NCI-H1048 (cell line): ENCODE data around the gene LRRTM4.

Experiments used
- DNase-seq: peaks from one replicate; lab custom pipeline; 2025; lab: John Stamatoyannopoulos, UW

Gene LRRTM4

DNA sequence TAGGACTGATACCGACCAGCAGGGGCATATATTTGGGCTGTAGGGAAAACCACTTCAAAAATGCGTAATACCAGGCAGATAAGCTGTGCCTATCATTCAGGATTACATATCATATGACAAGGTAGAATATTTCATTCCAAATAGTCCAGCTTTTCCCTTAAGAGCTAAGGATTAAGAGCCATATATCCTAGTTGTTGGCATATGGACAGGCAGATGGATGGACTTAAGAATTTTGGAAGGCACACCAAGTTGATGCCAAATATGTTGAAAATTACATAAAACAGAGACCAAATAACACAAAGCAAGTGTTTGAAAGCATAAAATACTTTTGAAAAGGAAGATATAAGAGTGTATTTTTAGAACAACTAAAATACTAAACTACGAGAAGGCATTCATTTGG, 52.1 kb downstream of the LRRTM4 start:
- no peak for DNase-seq

DNA sequence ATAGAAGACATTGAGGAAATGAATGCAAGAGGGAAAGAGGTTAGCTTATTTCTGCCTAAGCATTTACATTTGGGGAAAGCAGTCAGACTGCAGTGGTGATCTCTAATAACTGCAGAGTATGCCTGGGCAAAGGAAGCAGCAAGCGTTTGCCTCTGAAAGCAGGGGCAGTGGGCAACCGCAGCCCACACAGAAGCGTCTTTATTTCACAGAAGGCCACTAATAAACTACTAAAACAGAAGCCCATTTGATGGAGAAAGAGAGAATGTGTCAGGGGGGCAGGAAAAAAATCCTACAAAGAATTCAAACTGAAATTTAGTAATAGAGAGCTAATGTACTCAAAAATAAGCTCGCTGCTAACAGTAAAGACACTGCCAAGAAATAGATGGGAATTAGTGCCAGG, 53.1 kb downstream of the LRRTM4 start:
- no peak for DNase-seq

DNA sequence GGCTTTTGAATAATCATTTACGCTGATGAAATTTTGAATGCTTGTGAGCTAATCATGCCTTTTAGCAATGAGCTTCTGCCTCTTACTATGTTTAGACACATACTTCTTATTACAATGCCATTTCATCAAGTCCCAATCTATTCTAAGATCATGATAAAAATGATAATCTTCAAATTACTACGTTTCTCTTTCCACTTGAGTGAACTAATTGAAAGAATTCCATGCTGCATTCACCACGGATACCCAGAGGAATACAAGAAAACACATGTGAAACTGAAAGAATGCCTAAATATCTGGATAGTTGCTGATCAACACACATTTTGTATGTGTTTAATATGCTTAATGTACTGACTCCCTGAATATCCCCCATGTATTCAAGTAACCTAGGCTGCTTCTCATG, 62.3 kb downstream of the LRRTM4 start:
- DNase-seq: no peak

DNA sequence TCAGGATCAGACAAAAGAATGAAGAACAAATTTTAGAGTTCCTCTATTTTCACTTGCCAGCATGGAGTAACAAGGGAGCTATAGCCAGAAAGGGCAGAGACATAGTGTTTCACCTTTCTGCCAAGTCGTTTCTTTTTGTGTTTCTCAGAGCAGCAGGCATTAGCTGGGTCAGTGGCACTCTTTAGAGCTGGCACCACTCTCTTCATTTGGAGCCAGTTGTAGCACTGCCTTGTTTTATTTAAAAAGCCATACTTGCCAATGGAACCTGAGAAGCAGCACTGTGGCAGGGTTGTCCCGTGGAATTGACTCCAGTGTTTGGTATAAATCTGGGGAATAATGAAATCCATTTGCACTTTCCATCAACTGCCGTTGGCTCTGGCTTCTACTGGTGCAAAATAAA, 64.0 kb downstream of the LRRTM4 start:
- no peak for DNase-seq

DNA sequence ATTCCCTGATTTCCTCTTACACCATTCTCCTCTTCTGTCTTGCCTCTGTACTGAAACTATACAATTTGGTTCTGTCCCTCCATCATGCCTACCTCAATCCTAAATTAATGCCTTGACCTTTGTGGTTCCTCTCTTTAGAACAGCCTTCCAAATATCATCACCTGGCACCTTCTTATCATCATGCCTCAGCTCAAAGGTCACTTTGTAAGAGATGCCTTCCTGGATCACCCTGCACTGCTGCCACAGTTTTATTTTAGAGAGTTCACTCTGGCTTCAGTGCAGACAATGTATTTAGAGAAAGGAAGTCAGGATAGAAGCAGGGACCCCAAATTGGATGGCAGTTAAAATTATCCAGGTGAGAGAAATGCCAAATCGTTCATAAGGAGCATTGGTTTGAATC, 64.5 kb downstream of the LRRTM4 start:
- no peak for DNase-seq

DNA sequence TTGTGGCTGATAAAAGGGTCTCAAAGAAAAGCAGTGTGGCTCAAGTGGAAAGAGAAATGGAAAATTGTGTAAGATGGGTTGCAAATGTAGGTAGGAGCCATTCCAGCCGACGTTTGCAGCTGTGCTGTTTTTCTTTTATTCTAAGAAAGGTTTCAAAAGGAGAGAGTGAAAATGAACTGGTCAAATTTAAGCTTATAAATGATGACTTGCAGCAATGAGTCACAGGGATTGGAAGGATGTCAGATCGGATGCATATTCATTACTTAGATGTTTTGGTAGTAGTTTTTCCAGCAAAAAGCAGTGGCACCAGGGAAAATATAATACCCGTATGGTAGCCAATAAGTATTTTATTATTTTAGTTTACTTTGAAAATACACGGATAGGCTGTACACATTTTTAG, 79.1 kb downstream of the LRRTM4 start:
- no peak for DNase-seq

DNA sequence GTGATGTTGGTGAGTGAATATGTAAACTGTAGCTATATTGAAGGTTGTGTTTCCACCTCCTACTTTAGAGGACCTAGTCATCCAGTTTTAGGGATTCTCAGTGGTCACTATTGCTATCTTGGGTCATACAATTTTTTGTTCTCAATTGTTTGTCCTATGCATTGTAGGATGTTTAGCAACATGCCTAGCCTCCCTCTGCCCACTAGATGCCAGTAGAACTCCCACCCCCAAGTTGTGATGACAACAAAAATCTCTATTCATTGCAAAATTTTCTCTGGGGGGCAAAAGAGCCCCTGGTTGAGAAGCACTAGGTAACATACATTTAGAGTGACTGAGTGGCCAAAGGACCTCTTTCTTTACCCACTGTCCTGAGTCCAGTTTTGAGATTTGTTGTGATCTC, 87.3 kb downstream of the LRRTM4 start:
- DNase-seq: no peak

DNA sequence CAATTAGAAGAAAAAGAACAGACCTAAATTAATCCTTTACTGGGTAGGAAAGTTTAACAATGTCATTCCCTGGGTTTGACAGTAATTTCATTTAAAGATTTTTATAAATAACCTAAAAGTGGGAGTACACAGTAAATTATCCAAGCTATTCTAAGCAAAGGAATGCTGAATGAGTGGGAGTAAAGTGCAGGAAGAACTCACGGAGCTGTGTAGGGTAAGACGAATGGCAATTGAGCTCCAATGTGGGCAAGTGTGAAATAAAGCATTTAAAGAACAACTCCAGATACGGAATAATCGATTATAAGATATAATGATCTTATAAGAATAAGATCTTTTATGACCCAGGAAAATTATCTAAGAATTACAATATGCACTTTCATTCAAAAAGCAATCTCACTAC, 93.2 kb downstream of the LRRTM4 start:
- no peak for DNase-seq

DNA sequence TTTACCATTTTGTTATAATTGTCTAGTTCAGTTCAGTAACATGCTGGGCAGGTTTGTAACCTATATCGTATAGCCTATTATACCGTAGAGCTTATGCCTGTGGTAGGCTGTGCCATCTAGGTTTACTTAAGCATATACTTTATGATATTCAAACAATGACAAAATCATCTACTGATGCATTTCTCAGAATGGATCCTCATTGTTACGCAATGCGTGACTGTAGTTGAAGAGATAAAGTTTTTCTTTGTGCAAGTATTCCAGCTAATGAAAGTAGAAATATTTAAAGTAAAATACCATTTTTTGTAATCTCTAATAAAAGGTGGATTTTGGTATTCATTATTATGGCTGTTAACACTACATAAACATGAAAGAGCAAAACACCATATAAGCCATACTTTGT, 100.2 kb downstream of the LRRTM4 start:
- no peak for DNase-seq

DNA sequence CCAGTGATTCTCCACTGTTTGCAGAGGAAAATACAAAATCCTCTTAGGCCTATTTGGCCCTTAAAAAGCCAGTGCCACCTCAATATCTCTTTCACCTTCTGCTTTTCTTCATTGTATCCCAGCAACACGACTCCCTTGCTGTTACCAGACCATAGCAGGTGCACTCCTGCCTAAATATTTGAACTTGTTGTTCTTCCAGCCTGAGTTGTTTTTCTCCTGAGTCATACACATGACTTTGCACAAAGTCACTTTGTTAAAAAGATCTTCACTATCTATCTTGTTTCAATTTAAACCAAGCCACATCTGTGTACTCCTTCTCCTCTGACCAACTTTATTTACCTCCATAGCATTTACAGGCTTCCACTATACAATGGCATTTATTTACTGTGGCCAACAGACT, 103.6 kb downstream of the LRRTM4 start:
- DNase-seq: no peak

DNA sequence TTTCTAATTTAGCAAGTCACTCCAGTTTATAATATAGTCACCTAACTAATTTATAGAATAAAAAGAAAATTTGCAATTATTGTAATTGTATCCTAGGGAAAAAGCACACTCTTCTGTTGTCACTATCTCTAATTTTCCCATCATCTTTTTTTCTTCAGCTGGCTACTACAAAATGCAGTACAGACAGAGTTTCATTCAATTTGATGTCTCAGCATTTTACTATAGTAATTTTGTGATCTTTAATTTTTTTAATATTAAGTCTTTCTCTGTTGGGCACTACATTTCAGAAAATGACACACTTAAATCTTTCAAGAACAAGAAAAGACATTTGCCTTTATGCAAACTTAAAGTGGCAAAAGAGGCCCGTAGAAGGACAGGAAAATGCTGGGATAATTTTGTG, 118.0 kb downstream of the LRRTM4 start:
- no peak for DNase-seq

DNA sequence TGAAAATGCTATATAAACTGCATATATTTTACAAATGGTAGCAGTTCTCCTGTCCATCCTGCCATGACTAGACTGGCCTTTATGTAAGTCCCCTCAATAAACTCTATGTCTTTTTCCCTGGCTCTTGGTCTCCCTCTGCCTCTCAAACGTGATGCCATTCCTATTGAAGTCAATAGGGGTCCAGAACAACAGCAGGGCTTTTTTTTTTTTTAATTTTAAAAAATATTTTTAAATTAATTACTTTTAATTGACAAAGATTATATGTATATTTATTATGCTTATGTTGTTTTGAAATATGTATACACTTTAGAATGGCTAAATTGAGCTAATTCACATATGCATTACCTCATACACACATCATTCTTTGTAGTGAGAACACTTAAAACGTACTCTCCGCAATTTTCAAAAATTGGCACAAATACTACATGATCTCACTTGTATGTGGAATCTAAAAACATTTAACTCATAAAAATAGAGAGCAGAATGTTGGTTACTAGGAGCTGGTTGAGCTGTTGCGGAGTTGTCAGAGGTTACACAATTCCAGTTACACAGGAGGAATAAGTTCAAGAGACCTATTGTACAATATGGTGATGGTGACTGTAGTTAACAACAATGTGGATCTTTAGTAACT, 123.1 kb downstream of the LRRTM4 start:
- no peak for DNase-seq

DNA sequence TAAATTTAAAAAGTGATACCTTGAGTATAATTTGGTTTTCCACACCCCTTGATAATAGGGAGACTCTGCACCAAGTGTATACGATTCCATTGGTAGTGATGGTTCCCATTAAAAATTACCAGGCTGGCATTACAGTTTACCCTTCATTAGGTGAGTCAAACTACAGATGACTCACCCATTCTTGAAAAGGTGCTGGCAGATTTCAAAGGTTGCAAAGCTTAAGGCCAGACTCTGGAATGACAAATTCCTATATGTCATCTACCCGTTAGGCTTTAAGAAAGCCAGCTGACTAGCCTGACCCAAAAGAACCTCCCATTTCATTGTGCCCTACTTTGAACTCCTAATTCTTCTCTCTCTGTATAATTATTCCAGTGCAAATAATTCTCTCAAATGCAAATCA, 124.4 kb downstream of the LRRTM4 start:
- DNase-seq: no peak

DNA sequence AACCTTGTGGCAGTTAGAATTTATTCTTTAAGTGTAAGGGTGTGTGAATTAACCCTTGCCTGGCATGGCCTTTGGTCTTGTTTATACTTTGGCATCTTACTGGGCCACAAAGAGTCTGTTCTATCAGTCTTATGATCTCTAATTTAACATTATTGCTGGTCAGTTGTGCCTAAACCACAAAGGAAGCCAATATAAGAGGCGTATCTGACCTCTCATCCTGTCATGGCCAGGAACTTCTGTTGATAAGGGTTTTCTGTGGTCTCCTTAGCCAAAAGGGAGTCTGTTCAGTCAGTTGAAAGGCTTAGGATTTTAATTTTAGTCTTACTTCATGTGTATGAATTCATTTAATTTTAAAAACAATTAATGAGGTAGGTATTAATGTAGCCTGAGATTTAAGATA, 127.2 kb downstream of the LRRTM4 start:
- no peak for DNase-seq

DNA sequence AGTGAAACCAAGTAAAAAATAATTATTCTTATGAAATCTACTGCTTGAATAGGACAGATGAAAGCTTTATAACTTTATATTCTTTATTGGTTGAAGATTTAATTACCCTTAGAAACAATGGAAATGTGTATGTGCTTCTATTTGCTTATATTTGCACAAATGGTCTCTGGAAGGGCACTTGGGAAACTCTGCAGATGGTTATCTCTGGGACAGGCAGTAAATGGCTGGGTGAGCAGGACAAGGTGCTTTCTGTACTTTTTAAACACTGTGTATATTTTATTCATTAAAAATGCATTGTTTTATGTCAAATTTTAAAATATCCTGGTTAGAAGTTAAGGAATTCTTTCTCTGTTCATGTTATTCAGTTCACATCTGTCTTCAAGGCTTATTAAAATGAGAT, 131.1 kb downstream of the LRRTM4 start:
- DNase-seq: no peak

DNA sequence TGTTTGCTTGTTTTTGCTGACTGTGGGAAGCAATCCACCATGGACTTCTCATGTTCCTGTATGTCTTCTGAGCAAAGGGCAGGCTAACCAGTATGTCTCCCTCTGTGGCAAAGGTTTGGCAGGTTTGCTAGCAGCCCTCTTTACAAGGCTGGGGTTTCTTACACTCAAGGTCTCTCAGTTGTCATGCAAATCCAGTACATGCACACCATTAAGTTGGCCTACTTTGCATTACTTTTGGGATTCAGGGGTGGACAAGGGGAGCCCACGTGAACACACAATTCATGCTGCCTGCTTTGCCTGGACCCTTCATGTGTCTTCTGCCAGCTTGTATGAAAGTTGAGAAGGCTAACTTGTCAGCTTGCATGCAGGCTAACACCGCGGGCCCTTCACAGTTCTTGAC, 134.9 kb downstream of the LRRTM4 start:
- DNase-seq: no peak

DNA sequence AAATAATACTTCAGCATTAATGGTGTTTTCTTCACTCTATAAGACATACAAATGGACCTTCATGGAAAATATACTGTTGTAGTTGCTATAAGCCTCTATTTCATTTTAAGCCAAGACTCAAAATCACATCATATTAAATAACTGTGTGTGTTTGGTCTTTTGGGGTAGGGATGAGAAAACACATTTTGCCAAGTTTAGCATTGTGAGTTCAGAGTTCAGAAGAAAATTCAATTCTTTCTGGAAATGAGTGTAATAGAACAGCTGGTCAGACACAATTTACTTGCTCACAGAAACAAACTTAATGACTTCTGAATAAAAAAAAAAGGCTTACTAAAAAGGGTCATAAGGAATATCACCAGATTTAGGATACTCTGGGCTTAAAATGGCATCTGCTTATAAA, 149.5 kb downstream of the LRRTM4 start:
- no peak for DNase-seq

DNA sequence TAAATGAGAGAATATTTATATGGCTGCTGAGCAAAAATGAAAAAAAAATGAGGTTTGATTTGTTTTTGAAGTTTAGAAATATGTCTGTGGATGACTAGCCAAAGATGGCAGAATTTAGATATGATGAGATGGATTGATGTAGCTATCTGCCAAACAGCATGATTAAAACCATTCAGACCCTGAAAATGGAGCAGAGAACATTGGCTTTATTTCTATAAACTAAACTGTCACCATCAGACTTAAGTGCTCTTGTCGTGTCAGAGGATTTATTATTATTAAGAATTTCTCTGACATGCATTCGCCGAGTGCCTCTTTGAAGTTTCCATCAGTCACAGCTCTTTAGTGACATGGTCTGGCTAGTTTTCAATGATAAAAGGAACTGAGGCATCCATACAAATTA, 151.7 kb downstream of the LRRTM4 start:
- DNase-seq: no peak

DNA sequence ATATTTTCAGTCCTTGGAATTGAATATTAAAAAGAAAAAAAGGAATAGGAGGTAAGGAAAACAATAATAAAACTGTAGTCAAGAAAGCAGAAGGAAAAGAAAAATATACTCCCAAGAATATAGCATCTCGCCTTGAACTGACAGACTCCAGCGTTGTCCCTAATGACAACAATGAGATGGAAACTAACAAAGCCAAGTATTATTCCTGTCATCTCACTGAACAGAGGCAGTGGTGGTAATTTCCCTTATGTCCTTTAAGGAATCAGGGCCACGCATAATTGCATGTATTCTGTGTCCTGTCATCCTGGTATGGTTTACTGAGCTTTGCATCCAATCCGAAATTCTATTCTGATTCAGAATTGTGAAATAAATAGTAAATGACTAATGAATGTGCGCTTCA, 158.9 kb downstream of the LRRTM4 start:
- DNase-seq: no peak

DNA sequence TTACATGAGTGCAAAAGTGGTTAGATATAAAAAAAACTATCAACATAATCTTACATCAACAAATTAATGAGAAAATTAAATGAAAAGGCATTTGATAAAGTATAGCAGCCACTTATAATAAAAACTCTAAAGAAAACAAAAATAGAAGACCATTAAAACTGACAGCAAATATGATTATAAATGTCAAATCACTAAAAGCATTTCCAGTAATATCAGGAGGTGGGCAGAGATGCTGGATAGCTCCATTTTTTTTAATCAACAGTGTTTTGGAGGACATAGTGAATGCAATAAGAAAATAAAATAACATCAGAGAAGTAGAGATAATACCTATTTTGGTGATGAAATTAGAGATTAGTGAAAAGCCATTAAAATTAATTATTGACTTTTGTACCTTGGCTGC, 173.4 kb downstream of the LRRTM4 start:
- DNase-seq: no peak

DNA sequence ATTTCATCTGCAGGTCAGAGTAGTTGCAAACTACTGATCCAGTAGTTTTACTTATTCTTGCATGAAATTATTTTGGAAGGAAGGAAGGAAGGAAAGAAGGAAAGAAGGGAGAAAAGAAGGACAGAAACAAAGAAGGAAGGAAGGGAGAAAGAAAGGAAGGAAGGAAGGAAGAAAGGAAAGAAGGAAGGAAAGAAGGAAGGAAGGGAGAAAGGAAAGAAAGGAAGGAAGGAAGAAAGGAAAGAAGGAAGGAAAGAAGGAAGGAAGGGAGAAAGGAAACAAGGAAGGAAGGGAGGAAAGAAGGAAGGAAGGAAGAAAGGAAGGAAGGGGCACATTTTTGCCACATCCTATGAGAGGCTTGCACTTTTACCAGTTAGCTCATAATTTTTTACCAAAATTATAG, 186.2 kb downstream of the LRRTM4 start:
- no peak for DNase-seq

DNA sequence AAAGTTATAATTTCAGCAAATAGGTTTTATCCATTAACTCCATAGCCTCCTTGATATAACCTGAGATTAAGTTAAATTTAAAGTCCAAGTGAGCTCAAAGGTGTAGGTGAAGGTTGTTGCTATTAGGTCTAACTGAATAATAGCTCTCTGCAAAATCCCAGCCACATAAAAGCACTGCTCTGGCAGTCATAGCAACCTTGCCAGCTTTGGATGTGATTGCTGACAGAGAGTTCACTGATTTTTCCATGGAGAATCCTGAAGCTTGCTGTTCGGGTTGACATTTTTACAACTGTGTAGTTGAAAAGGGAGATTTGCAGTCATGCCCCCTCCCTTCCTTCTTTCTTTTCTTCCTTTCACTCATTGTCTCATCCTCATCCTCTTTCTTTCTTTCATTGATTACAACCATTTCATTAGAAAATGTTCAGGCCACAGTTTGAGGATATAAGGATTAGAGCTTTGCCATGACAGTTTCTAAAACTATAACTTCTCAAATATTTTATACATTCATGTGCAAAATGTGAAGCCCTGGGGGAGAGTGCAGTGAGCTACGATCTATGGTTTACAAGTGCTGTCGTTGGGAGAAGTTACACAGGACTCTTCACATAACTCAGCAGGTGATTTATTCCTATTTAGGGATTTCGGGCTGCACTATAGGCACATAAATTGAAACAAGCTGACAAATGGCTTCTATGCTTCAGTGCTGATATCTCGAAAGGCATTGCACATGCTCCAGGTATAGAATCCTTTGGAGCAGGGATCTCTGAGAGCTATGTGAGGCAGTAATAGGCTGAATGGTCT, 193.8 kb downstream of the LRRTM4 start:
- no peak for DNase-seq

DNA sequence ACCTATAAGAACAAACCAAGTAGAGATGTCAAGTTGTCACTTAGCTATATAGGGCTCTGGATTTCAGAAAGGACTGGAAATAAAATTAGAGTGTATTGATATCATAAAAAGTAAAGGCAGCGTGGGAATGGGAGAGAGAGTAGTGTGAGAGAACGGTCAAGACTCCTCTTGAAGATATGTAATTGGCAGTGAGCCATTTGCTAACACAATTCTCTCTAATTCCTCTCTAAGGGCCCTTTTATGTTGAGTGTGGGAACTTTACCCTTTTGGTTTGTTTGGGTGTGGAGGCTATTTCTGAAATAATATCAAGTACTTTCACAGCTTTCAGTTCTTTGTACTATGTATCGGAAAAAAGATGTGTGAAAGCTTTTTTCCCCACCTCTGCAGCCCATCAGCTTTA, 196.8 kb downstream of the LRRTM4 start:
- DNase-seq: no peak

DNA sequence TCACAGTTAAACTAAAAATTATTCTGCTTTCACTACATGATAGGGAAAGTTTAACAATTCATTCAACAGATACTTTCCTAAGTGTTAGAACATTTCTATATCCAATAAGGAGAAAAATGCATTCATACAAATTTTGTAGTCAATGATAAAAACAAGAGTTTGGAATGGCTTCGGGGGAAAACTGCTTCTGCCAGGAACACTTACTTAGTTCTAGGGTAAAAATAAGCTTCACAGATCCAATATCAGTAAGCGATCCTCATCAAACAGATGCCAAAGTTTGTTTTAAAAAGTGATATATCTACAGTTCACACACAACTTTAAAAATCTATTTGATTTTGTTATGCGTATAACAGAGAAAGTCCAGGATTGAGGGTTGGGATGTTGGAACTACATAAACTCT, 199.7 kb downstream of the LRRTM4 start:
- no peak for DNase-seq
